Measurements from ENCODE around the gene VAC14.

VAC14 gene

GRCh38 chr16:70723740-70724145 is 77.2 kb downstream of the VAC14 start:
- DNase-seq: no peak

GRCh38 chr16:70721202-70721963 is 79.6 kb downstream of the VAC14 start:
- no peak for DNase-seq

- DNase-seq: no peak
These were observed 80.3 kb downstream of the VAC14 start for GRCh38 chr16:70720425-70721201.

GRCh38 chr16:70717065-70717464 is 83.9 kb downstream of the VAC14 start:
- DNase-seq: no peak

- peak; percentile 85 for DNase-seq
These were observed 85.0 kb downstream of the VAC14 start for GRCh38 chr16:70715860-70716357.

GRCh38 chr16:70715055-70715858 is 85.7 kb downstream of the VAC14 start:
- peak; percentile 84 for DNase-seq

GRCh38 chr16:70714581-70715054 is 86.3 kb downstream of the VAC14 start:
- no peak for DNase-seq

- DNase-seq: no peak
These were observed 87.1 kb downstream of the VAC14 start for GRCh38 chr16:70713824-70714223.

GRCh38 chr16:70713342-70713741 is 87.6 kb downstream of the VAC14 start:
- no peak for DNase-seq

GRCh38 chr16:70712942-70713341 is 88.0 kb downstream of the VAC14 start:
- no peak for DNase-seq

GRCh38 chr16:70712359-70712758 is 88.6 kb downstream of the VAC14 start:
- no peak for DNase-seq

- no peak for DNase-seq
These were observed 89.5 kb downstream of the VAC14 start for GRCh38 chr16:70711211-70712031.

- DNase-seq: peak; percentile 41
These were observed 90.3 kb downstream of the VAC14 start for GRCh38 chr16:70710422-70711210.

- no peak for DNase-seq
These were observed 91.0 kb downstream of the VAC14 start for GRCh38 chr16:70709942-70710341.

GRCh38 chr16:70709457-70709856 is 91.5 kb downstream of the VAC14 start:
- DNase-seq: no peak

- DNase-seq: no peak
These were observed 92.4 kb downstream of the VAC14 start for GRCh38 chr16:70708366-70709246.

- peak; percentile 84 for DNase-seq
These were observed 94.0 kb downstream of the VAC14 start for GRCh38 chr16:70706948-70707465.

- DNase-seq: no peak
These were observed 95.9 kb downstream of the VAC14 start for GRCh38 chr16:70705056-70705455.

- DNase-seq: no peak
These were observed 96.4 kb downstream of the VAC14 start for GRCh38 chr16:70704586-70704985.

- no peak for DNase-seq
These were observed 97.0 kb downstream of the VAC14 start for GRCh38 chr16:70703835-70704381.

Data from eye (tissue), 1 donor.